Epithelial cell of prostate (primary cell): ENCODE results near the gene BNIP1.
A peak's percentile ranks its signal among the peaks of the same experiment; 100 is the strongest.

Experiments
- DNase-seq: peaks from one replicate; pipeline ENCODE4 v3.0.0-alpha.2; 2011; ENCODE audit warnings: low read depth, low spot score
- H3K27ac ChIP-seq: fragments of 450-650 bp; 2 replicates; pipeline ENCODE4 v1.5.1; 2017; ENCODE audit warnings: mild to moderate bottlenecking

The BNIP1 gene

GRCh38 chr5:173161148-173161547, 16.8 kb downstream of the BNIP1 start:
- no peak overlapping the region for H3K27ac ChIP-seq
- no peak for DNase-seq

GRCh38 chr5:173163219-173163618, 18.9 kb downstream of the BNIP1 start:
- no peak overlapping the region for H3K27ac ChIP-seq
- DNase-seq: no peak

- DNase-seq: no peak
- H3K27ac ChIP-seq: no peak overlapping the region
These were observed 21.1 kb downstream of the BNIP1 start for GRCh38 chr5:173165177-173166016.

GRCh38 chr5:173172166-173172565, 27.8 kb downstream of the BNIP1 start:
- no peak overlapping the region for H3K27ac ChIP-seq
- no peak for DNase-seq

GRCh38 chr5:173175523-173175922, 31.2 kb downstream of the BNIP1 start:
- H3K27ac ChIP-seq: no peak overlapping the region
- no peak for DNase-seq

GRCh38 chr5:173178369-173178910, 34.1 kb downstream of the BNIP1 start:
- no peak for DNase-seq
- H3K27ac ChIP-seq: no peak overlapping the region

- no peak for DNase-seq
These were observed 36.0 kb downstream of the BNIP1 start for GRCh38 chr5:173180331-173180730.

GRCh38 chr5:173187054-173187743, 42.9 kb downstream of the BNIP1 start:
- no peak overlapping the region for H3K27ac ChIP-seq
- no peak for DNase-seq

More at GRCh38 chr5:173180331-173180730, 36.0 kb downstream of the BNIP1 start:
- H3K27ac ChIP-seq: no peak overlapping the region

GRCh38 chr5:173188280-173188679, 43.9 kb downstream of the BNIP1 start:
- DNase-seq: no peak
- H3K27ac ChIP-seq: no peak overlapping the region

GRCh38 chr5:173191015-173191414, 46.7 kb downstream of the BNIP1 start:
- DNase-seq: no peak
- H3K27ac ChIP-seq: no peak overlapping the region

GRCh38 chr5:173191561-173191960, 47.2 kb downstream of the BNIP1 start:
- DNase-seq: no peak
- no peak overlapping the region for H3K27ac ChIP-seq

GRCh38 chr5:173192561-173192960, 48.2 kb downstream of the BNIP1 start:
- H3K27ac ChIP-seq: no peak overlapping the region
- no peak for DNase-seq

GRCh38 chr5:173196133-173196952, 52.0 kb downstream of the BNIP1 start:
- no peak overlapping the region for H3K27ac ChIP-seq
- no peak for DNase-seq

GRCh38 chr5:173197375-173197891, 53.1 kb downstream of the BNIP1 start:
- no peak for DNase-seq

GRCh38 chr5:173198049-173198448, 53.7 kb downstream of the BNIP1 start:
- no peak for DNase-seq
- H3K27ac ChIP-seq: no peak overlapping the region

More at GRCh38 chr5:173197375-173197891, 53.1 kb downstream of the BNIP1 start:
- no peak overlapping the region for H3K27ac ChIP-seq

GRCh38 chr5:173200356-173200755, 56.0 kb downstream of the BNIP1 start:
- DNase-seq: no peak
- no peak overlapping the region for H3K27ac ChIP-seq

- H3K27ac ChIP-seq: no peak overlapping the region
- peak; percentile 56 for DNase-seq
These were observed 57.4 kb downstream of the BNIP1 start for GRCh38 chr5:173201636-173202265.

- no peak for DNase-seq
- H3K27ac ChIP-seq: no peak overlapping the region
These were observed 58.0 kb downstream of the BNIP1 start for GRCh38 chr5:173202266-173202875.
